GM18520 (cell line): Measurements from ENCODE around the gene ENOSF1.
A peak's percentile ranks its signal among the peaks of the same experiment; 100 is the strongest.
"Not testable (repeated sequence)": the region's sequence is repeated elsewhere in the genome, so short reads cannot be mapped to it uniquely, and the experiment has no call there.

ENCODE experiments used
- ATAC-seq: cut with Tn5 transposase; IDR thresholded peaks from one replicate; pipeline ENCODE4 v1.9.1; 2021; ENCODE audit not compliant: unreplicated experiment

Gene ENOSF1

GRCh38 chr18:712401-713134 lies at the start of gene ENOSF1:
Gene ENOSF1, minus strand, starts transcription at chr18:712630. Its CDS starts 43 bp downstream, at chr18:712587.
- ATAC-seq, result peak; percentile 82

GRCh38 chr18:759864-760263 lies 47.4 kb upstream of the ENOSF1 start:
- not testable (repeated sequence) for ATAC-seq

- ATAC-seq, result no peak
Measured at GRCh38 chr18:755506-755905, 43.1 kb upstream of the ENOSF1 start.

- ATAC-seq, result no peak
Measured at GRCh38 chr18:754656-755055, 42.2 kb upstream of the ENOSF1 start.

GRCh38 chr18:750456-750855 lies 38.0 kb upstream of the ENOSF1 start:
- no peak for ATAC-seq

GRCh38 chr18:744832-745597 lies 32.6 kb upstream of the ENOSF1 start:
- no peak for ATAC-seq

GRCh38 chr18:741931-742512 lies 29.6 kb upstream of the ENOSF1 start:
- peak; percentile 50 for ATAC-seq

- ATAC-seq, result no peak
Measured at GRCh38 chr18:732371-732770, 19.9 kb upstream of the ENOSF1 start.

- no peak for ATAC-seq
Measured at GRCh38 chr18:731185-731584, 18.8 kb upstream of the ENOSF1 start.

- no peak for ATAC-seq
Measured at GRCh38 chr18:730692-731091, 18.3 kb upstream of the ENOSF1 start.

- not testable (repeated sequence) for ATAC-seq
Measured at GRCh38 chr18:730120-730519, 17.7 kb upstream of the ENOSF1 start.

- no peak for ATAC-seq
Measured at GRCh38 chr18:725646-726045, 13.2 kb upstream of the ENOSF1 start.

- no peak for ATAC-seq
Measured at GRCh38 chr18:723541-724080, 11.2 kb upstream of the ENOSF1 start.

- ATAC-seq, result no peak
Measured at GRCh38 chr18:717003-717402, 4.6 kb upstream of the ENOSF1 start.

- ATAC-seq, result no peak
Measured at GRCh38 chr18:715626-716025, 3.2 kb upstream of the ENOSF1 start.

- ATAC-seq, result no peak
Measured at GRCh38 chr18:713135-713490, 683 bp upstream of the ENOSF1 start.

- ATAC-seq, result peak; percentile 48
Measured at GRCh38 chr18:711657-712400, 601 bp downstream of the ENOSF1 start.

- no peak for ATAC-seq
Measured at GRCh38 chr18:711310-711656, 1.1 kb downstream of the ENOSF1 start.

GRCh38 chr18:710418-711300 lies 1.8 kb downstream of the ENOSF1 start:
- ATAC-seq, result no peak

GRCh38 chr18:709771-710170 lies 2.7 kb downstream of the ENOSF1 start:
- ATAC-seq, result no peak
